ACC112 (cell line): ENCODE measurements around the gene INVS.
A peak's percentile ranks its signal among the peaks of the same experiment; 100 is the strongest.
"Not testable (repeated sequence)": the region's sequence is repeated elsewhere in the genome, so short reads cannot be mapped to it uniquely, and the experiment has no call there.

Source experiments
- H2AFZ ChIP-seq: fragments of 200-600 bp; sonication (generic); one replicate; pipeline ENCODE4 v1.6.0; 2017; ENCODE audit warnings: antibody characterized with exemption, low read length; ENCODE audit not compliant: unreplicated experiment
- H3K27ac ChIP-seq: fragments of 200-600 bp; sonication (generic); 2 replicates; pipeline ENCODE4 v1.5.1; 2014; ENCODE audit warnings: low read depth, mild to moderate bottlenecking, antibody characterized with exemption, low read length, moderate library complexity
- H3K27me3 ChIP-seq: fragments of 200-600 bp; sonication (generic); 2 replicates; pipeline ENCODE4 v1.6.1; 2014; ENCODE audit warnings: mild to moderate bottlenecking, antibody characterized with exemption, low read length, moderate library complexity, mixed read lengths; ENCODE audit not compliant: insufficient read depth
- H3K36me3 ChIP-seq: fragments of 200-600 bp; sonication (generic); 2 replicates; pipeline ENCODE4 v1.6.1; 2016; ENCODE audit warnings: mild to moderate bottlenecking, antibody characterized with exemption, low read length, moderate library complexity, mixed read lengths; ENCODE audit not compliant: insufficient read depth
- H3K4me1 ChIP-seq: fragments of 200-600 bp; sonication (generic); one replicate; pipeline ENCODE4 v1.6.1; 2016; ENCODE audit warnings: low read length, mixed read lengths; ENCODE audit not compliant: insufficient read depth, unreplicated experiment, control insufficient read depth
- H3K4me3 ChIP-seq: fragments of 200-600 bp; sonication (generic); 2 replicates; pipeline ENCODE4 v1.5.1; 2014; ENCODE audit warnings: mild to moderate bottlenecking, low read depth, low read length
- H3K79me2 ChIP-seq: fragments of 200-600 bp; sonication (generic); one replicate; pipeline ENCODE4 v1.6.0; 2016; ENCODE audit warnings: low read length; ENCODE audit not compliant: control insufficient read depth, unreplicated experiment, insufficient read depth

Gene INVS, protein sequence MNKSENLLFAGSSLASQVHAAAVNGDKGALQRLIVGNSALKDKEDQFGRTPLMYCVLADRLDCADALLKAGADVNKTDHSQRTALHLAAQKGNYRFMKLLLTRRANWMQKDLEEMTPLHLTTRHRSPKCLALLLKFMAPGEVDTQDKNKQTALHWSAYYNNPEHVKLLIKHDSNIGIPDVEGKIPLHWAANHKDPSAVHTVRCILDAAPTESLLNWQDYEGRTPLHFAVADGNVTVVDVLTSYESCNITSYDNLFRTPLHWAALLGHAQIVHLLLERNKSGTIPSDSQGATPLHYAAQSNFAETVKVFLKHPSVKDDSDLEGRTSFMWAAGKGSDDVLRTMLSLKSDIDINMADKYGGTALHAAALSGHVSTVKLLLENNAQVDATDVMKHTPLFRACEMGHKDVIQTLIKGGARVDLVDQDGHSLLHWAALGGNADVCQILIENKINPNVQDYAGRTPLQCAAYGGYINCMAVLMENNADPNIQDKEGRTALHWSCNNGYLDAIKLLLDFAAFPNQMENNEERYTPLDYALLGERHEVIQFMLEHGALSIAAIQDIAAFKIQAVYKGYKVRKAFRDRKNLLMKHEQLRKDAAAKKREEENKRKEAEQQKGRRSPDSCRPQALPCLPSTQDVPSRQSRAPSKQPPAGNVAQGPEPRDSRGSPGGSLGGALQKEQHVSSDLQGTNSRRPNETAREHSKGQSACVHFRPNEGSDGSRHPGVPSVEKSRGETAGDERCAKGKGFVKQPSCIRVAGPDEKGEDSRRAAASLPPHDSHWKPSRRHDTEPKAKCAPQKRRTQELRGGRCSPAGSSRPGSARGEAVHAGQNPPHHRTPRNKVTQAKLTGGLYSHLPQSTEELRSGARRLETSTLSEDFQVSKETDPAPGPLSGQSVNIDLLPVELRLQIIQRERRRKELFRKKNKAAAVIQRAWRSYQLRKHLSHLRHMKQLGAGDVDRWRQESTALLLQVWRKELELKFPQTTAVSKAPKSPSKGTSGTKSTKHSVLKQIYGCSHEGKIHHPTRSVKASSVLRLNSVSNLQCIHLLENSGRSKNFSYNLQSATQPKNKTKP

DNA sequence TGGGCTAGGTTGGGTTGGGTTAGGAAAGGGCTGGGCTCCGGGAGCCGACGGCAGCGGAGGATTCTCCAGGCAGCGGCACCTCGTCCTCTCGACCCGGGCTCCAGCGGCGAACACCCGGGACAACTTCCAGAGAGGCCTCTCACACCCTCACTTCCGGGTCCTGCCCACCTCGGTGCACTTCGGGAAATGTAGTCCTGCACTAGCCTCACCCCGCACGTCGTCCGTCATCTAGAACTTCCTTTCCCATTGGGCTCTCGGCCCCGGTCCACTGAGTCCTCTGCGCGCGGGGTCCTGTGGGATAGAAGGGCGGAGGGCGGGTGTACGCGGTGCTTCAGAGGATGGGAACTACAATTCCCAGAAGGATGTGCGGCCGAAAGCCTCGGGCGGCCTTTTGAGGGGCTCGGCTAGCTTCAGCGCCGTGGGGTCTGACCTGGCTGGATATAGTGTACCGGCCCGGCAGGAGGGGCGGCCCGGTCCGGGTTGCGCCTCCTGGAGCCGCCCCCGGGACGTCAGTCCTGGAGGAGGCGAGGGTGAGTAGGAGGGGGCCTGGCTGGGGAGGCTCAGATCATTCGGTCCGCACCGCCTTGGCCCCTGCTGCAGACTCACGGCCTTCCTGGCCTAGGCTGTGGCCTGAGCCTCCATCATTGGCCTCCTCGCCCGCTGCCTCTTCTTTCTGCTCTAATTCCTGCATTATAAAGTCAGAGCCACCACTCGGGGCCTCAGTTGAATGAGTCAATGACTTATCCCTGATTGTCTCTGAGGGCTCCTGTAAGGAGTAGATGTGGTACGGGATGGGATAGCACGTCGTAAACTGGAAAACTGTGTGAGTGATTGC, at the start of gene INVS, which contains the start of gene ERP44:
Gene INVS, plus strand, starts transcription at position 357 of the 835 bp plus-strand sequence. CDS start 5,279 bp downstream, outside the sequence.
Gene ERP44, minus strand, starts transcription at position 114 of the 835 bp plus-strand sequence. CDS start 160 bp downstream, outside the sequence.
- Histone ChIP-seq H3K79me2 (peaks cover 47% of the 10 kb centered on the region), H3K27me3 (no peaks in the 10 kb centered on the region), H3K27ac (peak within 1 kb of the TSS; percentile 61), H3K4me1 (peaks cover 12% of the 10 kb centered on the region), H3K36me3 (peaks cover 6% of the 10 kb centered on the region), H3K4me3 (peak within 1 kb of the TSS; percentile 95), H2AFZ (peak within 1 kb of the TSS; percentile 94)

DNA sequence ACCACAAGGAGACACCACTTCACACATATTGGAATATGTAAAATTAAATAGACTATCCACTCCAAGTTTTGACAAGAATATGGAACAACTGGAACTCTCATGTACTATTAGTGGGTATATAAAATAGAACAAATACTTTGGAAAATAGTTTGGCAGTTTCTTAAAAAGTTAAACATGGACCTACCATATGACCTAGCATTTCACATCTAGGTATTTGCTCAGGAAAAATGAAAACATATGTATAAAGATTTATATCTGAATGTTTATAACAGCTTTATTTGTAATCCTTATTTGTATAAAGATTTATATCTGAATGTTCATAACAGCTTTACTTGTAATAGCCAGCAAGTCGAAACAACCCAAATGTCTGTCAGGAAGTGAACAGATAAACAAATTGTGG, 49.5 kb upstream of the INVS start:
- Histone ChIP-seq H3K27me3 (no peaks in the 10 kb centered on the region), H3K4me3 (no peak overlapping the region), H3K4me1 (no peaks in the 10 kb centered on the region), H3K27ac (no peak overlapping the region), H3K36me3 (peaks cover 7% of the 10 kb centered on the region; the same call in 1 of the 2 replicates), H2AFZ (no peak overlapping the region), H3K79me2 (no peaks in the 10 kb centered on the region)

DNA sequence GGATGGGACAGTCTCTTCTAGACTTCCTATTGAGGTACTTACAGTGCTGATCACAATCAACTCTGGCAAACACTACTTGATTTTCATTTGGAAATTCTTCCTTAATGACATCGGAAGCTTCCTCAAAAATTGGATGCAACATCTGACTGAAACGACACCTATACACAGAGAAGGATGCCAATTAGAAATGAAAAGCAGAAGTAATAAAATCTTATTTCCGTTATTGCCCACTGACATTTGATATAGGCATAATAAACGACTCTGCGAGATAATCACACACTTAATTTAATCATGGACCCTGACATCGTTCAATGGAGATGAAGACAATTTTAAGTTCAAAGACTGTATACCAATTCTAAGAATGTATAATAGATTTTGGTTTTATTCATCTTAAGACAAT, 46.7 kb upstream of the INVS start:
- no peaks in the 10 kb centered on the region for H3K79me2 ChIP-seq

DNA sequence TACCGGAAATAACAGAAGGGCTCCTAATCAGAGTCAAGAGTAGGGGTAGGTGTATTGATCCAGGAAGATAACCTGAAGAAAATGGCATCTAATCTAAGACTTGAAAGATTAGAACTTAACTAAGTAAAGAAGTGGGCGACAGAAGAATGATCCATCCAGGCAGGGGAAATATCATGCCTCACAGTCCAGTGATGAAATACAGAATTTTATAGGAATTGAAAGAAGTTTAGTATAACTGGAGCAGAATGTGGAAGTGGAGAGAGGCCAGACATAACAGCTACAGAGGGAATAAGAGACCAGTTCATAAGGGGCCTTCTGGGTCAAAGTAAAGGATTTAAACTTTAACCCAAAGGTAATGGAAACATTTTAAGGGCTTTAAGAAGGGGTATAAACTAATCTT, 42.5 kb upstream of the INVS start:
- Histone ChIP-seq H3K4me1 (no peaks in the 10 kb centered on the region), H3K4me3 (no peak overlapping the region), H3K79me2 (no peaks in the 10 kb centered on the region), H3K36me3 (no peaks in the 10 kb centered on the region), H3K27me3 (no peaks in the 10 kb centered on the region), H2AFZ (no peak overlapping the region), H3K27ac (no peak overlapping the region)

More for the DNA sequence above, 46.7 kb upstream of the INVS start:
- 0 out of 2 replicates have a peak, but pooled peaks cover 2% of the 10 kb centered on the region for H3K36me3 ChIP-seq
- H3K27ac ChIP-seq: no peak overlapping the region
- H3K27me3 ChIP-seq: no peaks in the 10 kb centered on the region
- H2AFZ ChIP-seq: no peak overlapping the region
- H3K4me1 ChIP-seq: no peaks in the 10 kb centered on the region
- H3K4me3 ChIP-seq: no peak overlapping the region

DNA sequence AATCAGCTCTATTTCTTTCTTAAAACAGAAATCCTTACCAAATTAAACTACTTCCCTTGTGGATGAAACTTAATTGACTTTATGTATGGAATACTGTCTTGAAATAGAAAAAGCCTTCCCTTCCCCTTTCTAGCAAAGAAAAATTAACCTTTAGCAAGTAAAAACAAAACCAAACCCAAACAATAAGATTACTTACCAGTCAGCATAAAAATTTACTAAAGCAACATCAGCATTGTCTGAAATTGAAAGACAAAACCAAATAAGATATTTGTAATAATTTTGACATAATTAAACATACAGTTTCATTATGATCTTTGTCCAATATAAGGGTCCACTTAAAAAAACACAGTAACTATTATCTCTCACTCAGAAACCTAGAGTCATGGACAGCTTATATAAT, 41.4 kb upstream of the INVS start:
- H3K27me3 ChIP-seq: no peaks in the 10 kb centered on the region
- H3K4me3 ChIP-seq: no peak overlapping the region
- H3K36me3 ChIP-seq: no peaks in the 10 kb centered on the region
- no peaks in the 10 kb centered on the region for H3K79me2 ChIP-seq
- no peak overlapping the region for H3K27ac ChIP-seq
- H3K4me1 ChIP-seq: no peaks in the 10 kb centered on the region
- no peak overlapping the region for H2AFZ ChIP-seq

DNA sequence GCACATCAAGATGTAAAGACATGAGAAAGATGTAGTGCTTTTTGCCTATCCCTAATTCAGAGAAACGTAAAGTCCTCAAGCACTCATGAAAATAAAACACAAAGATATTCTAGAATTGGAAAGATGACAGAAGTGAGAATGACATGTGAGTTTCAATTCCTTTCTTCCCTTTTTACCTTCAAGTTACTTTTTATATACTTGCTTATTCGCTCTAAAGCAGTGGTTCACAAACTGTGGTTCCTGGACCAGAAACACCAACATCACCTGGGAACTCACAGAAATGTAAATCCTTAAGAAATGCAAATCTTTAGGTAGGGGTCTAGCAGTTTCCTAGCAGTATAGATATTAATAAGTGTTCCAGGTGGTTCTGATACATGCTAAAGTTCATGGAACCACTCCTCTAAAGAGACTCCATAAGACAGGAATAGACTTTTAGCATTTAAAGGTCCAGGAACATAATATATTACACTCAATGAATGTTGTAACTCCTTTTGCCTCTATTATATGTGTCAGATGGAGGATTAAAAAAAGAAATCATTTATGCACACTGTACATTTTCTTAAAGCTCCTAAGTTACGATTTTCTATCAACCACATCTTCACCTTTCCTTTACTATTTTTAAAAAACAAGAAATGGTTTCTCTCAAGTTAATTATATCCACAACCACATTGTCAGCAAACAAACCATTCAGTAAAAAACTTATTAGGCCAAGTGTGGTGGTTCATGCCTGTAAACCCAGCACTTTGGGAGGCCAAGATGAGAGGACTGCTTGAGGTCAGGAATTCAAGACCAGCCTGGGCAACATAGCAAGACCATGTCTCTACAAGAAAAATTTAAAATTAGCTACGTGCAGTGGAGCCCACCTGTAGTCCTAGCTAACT, 40.1 kb upstream of the INVS start:
- H3K79me2 ChIP-seq: peaks cover 2% of the 10 kb centered on the region
- H3K4me1 ChIP-seq: peaks cover 4% of the 10 kb centered on the region
- no peak overlapping the region for H3K27ac ChIP-seq
- H2AFZ ChIP-seq: no peak overlapping the region
- no peaks in the 10 kb centered on the region for H3K27me3 ChIP-seq
- H3K36me3 ChIP-seq: no peaks in the 10 kb centered on the region
- H3K4me3 ChIP-seq: no peak overlapping the region

DNA sequence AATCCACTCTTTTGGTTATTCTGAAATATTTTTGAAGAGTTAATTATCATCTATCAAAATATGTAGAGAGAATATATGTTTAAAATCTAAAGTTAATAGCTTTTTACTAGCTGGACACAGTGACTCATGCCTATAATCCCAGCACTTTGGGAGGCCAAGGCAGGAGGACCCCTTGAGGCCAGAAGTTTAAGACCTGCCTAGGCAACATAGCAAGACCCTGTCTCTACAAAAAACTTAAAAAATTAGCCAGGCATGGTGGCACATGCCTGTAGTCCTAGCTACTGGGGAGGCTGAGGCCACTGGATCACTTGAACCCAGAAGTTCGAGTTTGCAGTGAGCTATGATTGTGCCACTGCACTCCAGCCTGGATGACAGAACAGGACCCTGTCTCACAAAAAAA, 36.4 kb upstream of the INVS start:
- not testable (repeated sequence) for H3K27ac ChIP-seq, H3K27me3 ChIP-seq, H2AFZ ChIP-seq, H3K36me3 ChIP-seq, H3K4me3 ChIP-seq
- Histone ChIP-seq H3K4me1 (peaks cover 31% of the 10 kb centered on the region), H3K79me2 (peaks cover 15% of the 10 kb centered on the region)

DNA sequence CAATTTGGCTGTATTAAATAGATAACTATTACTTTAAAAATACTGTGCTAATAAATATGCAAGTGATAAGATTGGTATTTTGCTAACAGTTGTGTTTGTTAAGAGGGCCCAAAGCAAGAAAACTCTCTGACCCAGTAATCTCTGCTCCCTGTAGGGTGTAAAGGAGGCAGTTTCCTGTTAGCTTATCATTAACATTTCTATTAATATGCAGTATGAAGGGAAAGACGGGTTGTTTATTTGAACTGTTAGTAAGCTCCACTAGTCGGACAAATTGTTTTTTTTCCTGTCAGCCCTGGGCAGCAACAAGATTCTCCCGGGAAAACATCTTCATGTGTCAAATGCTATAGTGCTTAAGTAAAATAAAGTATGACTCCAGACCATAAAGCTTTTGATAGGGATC, 35.9 kb upstream of the INVS start:
- Histone ChIP-seq H3K36me3 (no peaks in the 10 kb centered on the region), H3K4me1 (peaks cover 31% of the 10 kb centered on the region), H3K27me3 (no peaks in the 10 kb centered on the region), H3K4me3 (no peak overlapping the region), H3K27ac (no peak overlapping the region), H3K79me2 (peaks cover 15% of the 10 kb centered on the region), H2AFZ (no peak overlapping the region)

DNA sequence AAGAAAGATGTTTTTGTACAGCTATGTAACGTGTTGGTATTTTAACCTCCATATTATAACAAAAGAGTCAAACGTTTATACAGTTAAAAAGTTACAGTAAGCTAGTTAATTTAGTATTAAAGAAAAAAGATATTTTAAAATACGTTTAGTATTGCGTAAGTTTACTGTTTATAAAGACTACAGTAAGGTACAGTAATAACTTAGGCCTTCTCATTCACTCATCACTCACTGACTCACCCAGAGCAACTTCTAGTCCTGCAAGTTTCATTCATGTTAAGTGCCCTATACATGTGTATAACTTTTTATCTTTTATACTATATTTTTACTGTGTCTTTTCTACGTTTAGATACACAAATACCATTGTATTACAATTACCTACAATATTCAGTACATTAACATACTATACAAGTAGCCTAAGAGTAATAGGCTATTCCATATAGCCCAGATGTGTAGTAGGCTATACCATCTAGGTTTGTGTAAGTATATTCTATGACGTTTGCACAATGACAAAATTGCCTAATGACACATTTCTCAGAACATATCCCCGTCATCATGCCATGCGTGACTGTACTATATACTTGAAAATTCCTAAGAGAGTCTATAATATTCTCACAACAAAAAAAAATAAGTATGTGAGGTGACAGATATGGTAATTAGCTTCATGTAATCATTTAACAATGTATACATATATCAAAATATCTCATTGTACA, 34.0 kb upstream of the INVS start:
- Histone ChIP-seq H2AFZ (no peak overlapping the region), H3K27ac (peak overlapping the region; percentile 81), H3K36me3 (no peaks in the 10 kb centered on the region), H3K4me1 (peaks cover 33% of the 10 kb centered on the region), H3K27me3 (no peaks in the 10 kb centered on the region), H3K4me3 (no peak overlapping the region), H3K79me2 (peaks cover 15% of the 10 kb centered on the region)
